Measurements from ENCODE around the gene WASF3. TPM values are rescaled to one million over a fixed set of nuclear protein-coding genes. Genes with fewer than 3 reads are reported as not detected.

The WASF3 gene
- total and polyA plus RNA-seq, 10 donors: 1.7 to 16.4 (median 8.4) TPM

- no peak for DNase-seq
- Histone ChIP-seq H3K27me3 (replicated peaks in 1 of 7) (no peaks in the 10 kb centered on the region), H3K27ac (no peak overlapping the region), H3K9me3 (no peaks in the 10 kb centered on the region), H3K4me1 (peaks cover 0 to 6% (median 0%) of the 10 kb centered on the region in 6 donors), H3K4me3 (no peak overlapping the region), H3K36me3 (peaks cover 0 to 31% (median 0%) of the 10 kb centered on the region in 6 donors)
- TF ChIP-seq POLR2A (IDR thresholded peaks at IDR 0.05) (no peak), CTCF (IDR thresholded peaks at IDR 0.05 in 8 of 11, conservative IDR thresholded peaks at IDR 0.05 in 3 of 11) (no peak), POLR2AphosphoS5 (IDR thresholded peaks at IDR 0.05) (no peak)
- 76 to 89% (median 83%) methylated on average over 9 of the region's 9 CpGs for WGBS, 5 donors
- intact Hi-C loops (cut with DNase I; ENCODE audit: low total_unique reads): no loop called here
Observed at GRCh38 chr13:26680123-26680450, 122.6 kb downstream of the WASF3 start.

- intact Hi-C loops (cut with DNase I; ENCODE audit: low total_unique reads): no loop called here
- 78 to 84% (median 78%) methylated on average over 5 of the region's 5 CpGs for WGBS, 5 donors
- Histone ChIP-seq H3K36me3 (peaks cover 0 to 32% (median 0%) of the 10 kb centered on the region in 6 donors), H3K4me1 (peaks cover 0 to 6% (median 0%) of the 10 kb centered on the region in 6 donors), H3K4me3 (no peak overlapping the region), H3K27me3 (replicated peaks in 1 of 7) (no peaks in the 10 kb centered on the region), H3K27ac (no peak overlapping the region), H3K9me3 (no peaks in the 10 kb centered on the region)
- DNase-seq: no peak
- no peak for TF ChIP-seq CTCF (IDR thresholded peaks at IDR 0.05 in 8 of 11, conservative IDR thresholded peaks at IDR 0.05 in 3 of 11)
- no peak for TF ChIP-seq POLR2A (IDR thresholded peaks at IDR 0.05)
- no peak for TF ChIP-seq POLR2AphosphoS5 (IDR thresholded peaks at IDR 0.05)
Observed at GRCh38 chr13:26680572-26680971, 123.1 kb downstream of the WASF3 start.

GRCh38 chr13:26681036-26681435 is 123.6 kb downstream of the WASF3 start:
- Histone ChIP-seq H3K27me3 (replicated peaks in 1 of 7) (no peaks in the 10 kb centered on the region), H3K4me1 (peaks cover 0 to 6% (median 0%) of the 10 kb centered on the region in 6 donors), H3K4me3 (no peak overlapping the region), H3K36me3 (peaks cover 0 to 37% (median 1%) of the 10 kb centered on the region in 6 donors), H3K27ac (no peak overlapping the region), H3K9me3 (no peaks in the 10 kb centered on the region)
- no peak for DNase-seq
- intact Hi-C loops (cut with DNase I; ENCODE audit: low total_unique reads): no loop called here
- no peak for TF ChIP-seq POLR2A (IDR thresholded peaks at IDR 0.05)
- TF ChIP-seq POLR2AphosphoS5 (IDR thresholded peaks at IDR 0.05): no peak
- TF ChIP-seq CTCF (IDR thresholded peaks at IDR 0.05 in 8 of 11, conservative IDR thresholded peaks at IDR 0.05 in 3 of 11): no peak
- WGBS, 5 donors: 89 to 93% (median 92%) methylated on average over 13 to 15 of the region's 15 CpGs

GRCh38 chr13:26682606-26683005 is 125.1 kb downstream of the WASF3 start:
- no peak for DNase-seq

More at GRCh38 chr13:26682606-26683005, 125.1 kb downstream of the WASF3 start:
- TF ChIP-seq CTCF (IDR thresholded peaks at IDR 0.05 in 8 of 11, conservative IDR thresholded peaks at IDR 0.05 in 3 of 11) (no peak), POLR2AphosphoS5 (IDR thresholded peaks at IDR 0.05) (no peak), POLR2A (IDR thresholded peaks at IDR 0.05) (no peak)
- H3K27me3 ChIP-seq (replicated peaks in 1 of 7): no peaks in the 10 kb centered on the region
- intact Hi-C loops (cut with DNase I; ENCODE audit: low total_unique reads): no loop called here
- no peaks in the 10 kb centered on the region for H3K9me3 ChIP-seq
- H3K27ac ChIP-seq: no peak overlapping the region
- peaks cover 0 to 47% (median 9%) of the 10 kb centered on the region in 6 donors for H3K36me3 ChIP-seq
- no peaks in the 10 kb centered on the region for H3K4me1 ChIP-seq
- H3K4me3 ChIP-seq: no peak overlapping the region
- 91 to 98% (median 91%) methylated on average over 19 of the region's 19 CpGs for WGBS, 5 donors

Data from spleen (tissue), 11 donors.